ENCODE results near the gene DOCK2.

The DOCK2 gene

DNA sequence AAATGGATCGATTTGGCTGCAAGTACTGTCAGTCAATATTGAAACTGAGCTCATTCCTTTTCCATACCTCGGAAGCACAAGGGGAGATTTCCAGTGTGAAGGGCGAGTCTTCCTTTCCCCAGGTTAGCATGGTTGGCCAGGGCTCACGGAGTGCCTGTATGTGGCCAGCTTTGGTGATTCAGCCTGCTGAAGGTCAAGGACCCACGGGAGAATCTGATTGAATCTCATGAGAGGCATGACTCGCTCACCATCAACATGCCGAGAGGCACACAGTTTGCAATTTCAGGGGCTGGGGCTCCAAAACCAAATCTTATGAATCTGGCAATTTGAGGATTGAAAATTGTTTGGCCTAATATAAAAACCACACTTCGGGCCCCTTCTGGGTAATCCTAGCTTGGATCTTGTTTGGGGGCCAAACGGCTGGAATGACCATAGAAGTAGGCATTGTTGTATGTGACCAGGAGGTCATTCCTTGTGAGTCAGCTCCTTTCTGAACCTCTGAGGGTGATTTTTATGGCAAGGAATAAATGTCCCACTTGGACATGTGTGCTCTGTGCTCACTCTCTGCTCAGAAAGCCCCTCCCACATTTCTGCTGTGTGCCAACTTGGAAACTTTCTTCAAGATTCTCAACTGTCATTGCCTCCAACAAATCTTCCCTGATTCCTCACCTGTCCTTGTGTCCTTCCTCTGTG, 69.8 kb downstream of the DOCK2 start:
- DNase-seq (ENCODE audit: low spot score): no peak
- TF ChIP-seq CTCF (IDR thresholded peaks at IDR 0.05; ENCODE audit: extremely low read depth, missing control alignments): no peak

GRCh38 chr5:169707686-169708085, 70.6 kb downstream of the DOCK2 start:
- no peak for TF ChIP-seq CTCF (IDR thresholded peaks at IDR 0.05; ENCODE audit: extremely low read depth, missing control alignments)
- no peak for DNase-seq (ENCODE audit: low spot score)

DNA sequence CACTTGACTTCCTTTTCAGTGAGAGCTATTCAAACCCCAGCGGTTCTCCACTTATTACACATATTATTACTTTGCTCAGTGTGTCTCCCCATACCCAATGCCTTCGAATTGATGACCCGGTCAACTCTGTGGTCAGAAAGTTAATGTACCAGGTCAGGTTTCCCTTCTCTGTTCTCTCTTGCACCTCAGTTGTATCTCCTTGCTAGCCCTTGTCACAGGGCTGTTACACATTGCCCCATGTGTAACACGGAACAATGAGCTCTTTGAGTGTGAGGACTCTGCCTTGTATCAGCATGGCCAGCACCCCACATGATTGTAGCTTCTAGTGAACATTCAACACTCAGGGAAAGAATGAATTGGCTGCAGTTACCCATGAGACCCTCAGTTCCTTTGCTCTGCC, 73.6 kb downstream of the DOCK2 start:
- no peak for TF ChIP-seq CTCF (IDR thresholded peaks at IDR 0.05; ENCODE audit: extremely low read depth, missing control alignments)
- DNase-seq (ENCODE audit: low spot score): no peak

GRCh38 chr5:169711551-169712225, 74.6 kb downstream of the DOCK2 start:
- TF ChIP-seq CTCF (IDR thresholded peaks at IDR 0.05; ENCODE audit: extremely low read depth, missing control alignments): no peak
- no peak for DNase-seq (ENCODE audit: low spot score)

GRCh38 chr5:169712428-169712827, 75.4 kb downstream of the DOCK2 start:
- TF ChIP-seq CTCF (IDR thresholded peaks at IDR 0.05; ENCODE audit: extremely low read depth, missing control alignments): no peak
- DNase-seq (ENCODE audit: low spot score): no peak

DNA sequence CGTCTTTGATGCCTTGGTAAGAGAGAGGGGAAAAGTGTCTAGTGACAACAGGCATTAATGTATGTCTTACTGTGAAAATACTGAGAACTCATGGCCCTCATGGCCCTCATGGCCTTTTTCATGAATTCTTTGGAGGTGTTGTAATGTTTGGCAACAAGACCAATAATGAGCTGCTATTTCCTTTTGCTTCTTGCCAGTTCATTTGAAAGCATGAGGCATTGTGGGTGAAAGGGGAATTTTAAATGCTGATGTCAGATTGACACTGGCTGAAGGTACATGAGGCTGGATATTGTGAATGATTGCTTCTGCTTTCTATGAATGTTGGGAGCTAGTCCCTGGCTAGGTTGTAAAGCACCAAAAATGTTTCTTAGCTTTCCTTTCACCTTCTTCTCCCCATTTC, 79.2 kb downstream of the DOCK2 start:
- no peak for TF ChIP-seq CTCF (IDR thresholded peaks at IDR 0.05; ENCODE audit: extremely low read depth, missing control alignments)
- DNase-seq (ENCODE audit: low spot score): no peak

- no peak for DNase-seq (ENCODE audit: low spot score)
- TF ChIP-seq CTCF (IDR thresholded peaks at IDR 0.05; ENCODE audit: extremely low read depth, missing control alignments): no peak
Observed at GRCh38 chr5:169717288-169717687, 80.2 kb downstream of the DOCK2 start.
